ENCODE results near the gene KCNT1.

- TF ChIP-seq EZH2 (IDR thresholded peaks at IDR 0.05; ENCODE audit: low read length), result no peak
- TF ChIP-seq, protein P1, sequence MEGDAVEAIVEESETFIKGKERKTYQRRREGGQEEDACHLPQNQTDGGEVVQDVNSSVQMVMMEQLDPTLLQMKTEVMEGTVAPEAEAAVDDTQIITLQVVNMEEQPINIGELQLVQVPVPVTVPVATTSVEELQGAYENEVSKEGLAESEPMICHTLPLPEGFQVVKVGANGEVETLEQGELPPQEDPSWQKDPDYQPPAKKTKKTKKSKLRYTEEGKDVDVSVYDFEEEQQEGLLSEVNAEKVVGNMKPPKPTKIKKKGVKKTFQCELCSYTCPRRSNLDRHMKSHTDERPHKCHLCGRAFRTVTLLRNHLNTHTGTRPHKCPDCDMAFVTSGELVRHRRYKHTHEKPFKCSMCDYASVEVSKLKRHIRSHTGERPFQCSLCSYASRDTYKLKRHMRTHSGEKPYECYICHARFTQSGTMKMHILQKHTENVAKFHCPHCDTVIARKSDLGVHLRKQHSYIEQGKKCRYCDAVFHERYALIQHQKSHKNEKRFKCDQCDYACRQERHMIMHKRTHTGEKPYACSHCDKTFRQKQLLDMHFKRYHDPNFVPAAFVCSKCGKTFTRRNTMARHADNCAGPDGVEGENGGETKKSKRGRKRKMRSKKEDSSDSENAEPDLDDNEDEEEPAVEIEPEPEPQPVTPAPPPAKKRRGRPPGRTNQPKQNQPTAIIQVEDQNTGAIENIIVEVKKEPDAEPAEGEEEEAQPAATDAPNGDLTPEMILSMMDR (optimal IDR thresholded peaks at IDR 0.05 in 1 of 3, IDR thresholded peaks at IDR 0.05 in 1 of 3, conservative IDR thresholded peaks at IDR 0.05 in 1 of 3; ENCODE audit: extremely low read depth in 1 of 3, insufficient read depth in 2 of 3, low read length in 3 of 3), result no peak
Measured at GRCh38 chr9:135743546-135744332, 41.8 kb downstream of the KCNT1 start.

Measured in keratinocyte (primary cell).